Fibroblast of lung (primary cell): Measurements from ENCODE around the gene POMC.

Experiments
- EZH2 ChIP-seq: IDR thresholded peaks from 2 replicates; pipeline ENCODE4 v1.5.1; 2012; ENCODE audit warnings: low read length, control low read depth, mild to moderate bottlenecking; ENCODE audit errors: missing control alignments
- TF ChIP-seq, protein P1 (sequence below), 2 donors: IDR thresholded peaks in 1 of 2; conservative IDR thresholded peaks in 1 of 2; 1 replicate in 1 of 2; 2 replicates in 1 of 2; pipeline ENCODE4 v1.5.1; 2011 to 2012; ENCODE audit warnings: low read length in 2 of 2, control low read depth in 1 of 2, inconsistent platforms in 1 of 2, low read depth in 1 of 2, mild to moderate bottlenecking in 1 of 2

GRCh38 chr2:25213229-25213628 is 44.8 kb upstream of the POMC start:
- TF ChIP-seq, protein P1, sequence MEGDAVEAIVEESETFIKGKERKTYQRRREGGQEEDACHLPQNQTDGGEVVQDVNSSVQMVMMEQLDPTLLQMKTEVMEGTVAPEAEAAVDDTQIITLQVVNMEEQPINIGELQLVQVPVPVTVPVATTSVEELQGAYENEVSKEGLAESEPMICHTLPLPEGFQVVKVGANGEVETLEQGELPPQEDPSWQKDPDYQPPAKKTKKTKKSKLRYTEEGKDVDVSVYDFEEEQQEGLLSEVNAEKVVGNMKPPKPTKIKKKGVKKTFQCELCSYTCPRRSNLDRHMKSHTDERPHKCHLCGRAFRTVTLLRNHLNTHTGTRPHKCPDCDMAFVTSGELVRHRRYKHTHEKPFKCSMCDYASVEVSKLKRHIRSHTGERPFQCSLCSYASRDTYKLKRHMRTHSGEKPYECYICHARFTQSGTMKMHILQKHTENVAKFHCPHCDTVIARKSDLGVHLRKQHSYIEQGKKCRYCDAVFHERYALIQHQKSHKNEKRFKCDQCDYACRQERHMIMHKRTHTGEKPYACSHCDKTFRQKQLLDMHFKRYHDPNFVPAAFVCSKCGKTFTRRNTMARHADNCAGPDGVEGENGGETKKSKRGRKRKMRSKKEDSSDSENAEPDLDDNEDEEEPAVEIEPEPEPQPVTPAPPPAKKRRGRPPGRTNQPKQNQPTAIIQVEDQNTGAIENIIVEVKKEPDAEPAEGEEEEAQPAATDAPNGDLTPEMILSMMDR (conservative IDR thresholded peaks at IDR 0.05 in 1 of 2, IDR thresholded peaks at IDR 0.05 in 1 of 2; ENCODE audit: low read depth in 1 of 2, low read length in 2 of 2), result no peak
- TF ChIP-seq EZH2, result no peak
